H9 (cell line): ENCODE results near the gene PCYT2. TPM values are rescaled to one million over a fixed set of nuclear protein-coding genes. Genes with fewer than 3 reads are reported as not detected.
A peak's percentile ranks its signal among the peaks of the same experiment; 100 is the strongest.

Experiments
- DNase-seq: peaks from one replicate; pipeline ENCODE4 v3.0.0-alpha.2; 2017
- H2AFZ ChIP-seq: one replicate; pipeline ENCODE4 v1.6.1; 2013; ENCODE audit warnings: mild to moderate bottlenecking, low read length, control low read depth, moderate library complexity
- H2AK5ac ChIP-seq: 2 replicates; pipeline ENCODE4 v1.6.1; 2013; ENCODE audit warnings: low read length, control low read depth, mixed read lengths; ENCODE audit not compliant: insufficient read length
- H2BK120ac ChIP-seq: one replicate; pipeline ENCODE4 v1.6.1; 2013; ENCODE audit warnings: low read depth, mild to moderate bottlenecking, low read length, control low read depth, inconsistent platforms; ENCODE audit not compliant: poor library complexity, severe bottlenecking
- H2BK12ac ChIP-seq: 2 replicates; pipeline ENCODE4 v1.6.1; 2013; ENCODE audit warnings: low read length, control low read depth, mixed read lengths, low read depth; ENCODE audit not compliant: insufficient read length
- H2BK15ac ChIP-seq: 2 replicates; pipeline ENCODE4 v1.6.1; 2013; ENCODE audit warnings: low read depth, low read length, control low read depth
- H2BK20ac ChIP-seq: one replicate; pipeline ENCODE4 v1.6.1; 2013; ENCODE audit warnings: low read depth, mild to moderate bottlenecking, low read length, control low read depth, inconsistent platforms; ENCODE audit not compliant: poor library complexity, severe bottlenecking
- H2BK5ac ChIP-seq: 2 replicates; pipeline ENCODE4 v1.6.1; 2013; ENCODE audit warnings: low read length, control low read depth, mixed read lengths; ENCODE audit not compliant: insufficient read length
- H3K14ac ChIP-seq: 2 replicates; pipeline ENCODE4 v1.6.1; 2013; ENCODE audit warnings: low read length, control low read depth; ENCODE audit not compliant: insufficient read depth
- H3K18ac ChIP-seq: 2 replicates; pipeline ENCODE4 v1.6.1; 2013; ENCODE audit warnings: low read depth, mild to moderate bottlenecking, mixed read lengths, low read length, control low read depth; ENCODE audit not compliant: insufficient read length
- H3K23ac ChIP-seq: 2 replicates; pipeline ENCODE4 v1.6.1; 2013; ENCODE audit warnings: low read length, control low read depth, mixed read lengths, low read depth; ENCODE audit not compliant: insufficient read length
- H3K23me2 ChIP-seq: 2 replicates; pipeline ENCODE4 v1.6.1; 2013; ENCODE audit warnings: low read depth, mild to moderate bottlenecking, mixed read lengths, low read length, control low read depth; ENCODE audit not compliant: insufficient read length, poor library complexity, severe bottlenecking
- H3K27ac ChIP-seq: 2 replicates; pipeline ENCODE4 v1.5.1; 2013; ENCODE audit warnings: low read length, control low read depth, mixed read lengths, low read depth; ENCODE audit not compliant: insufficient read length
- H3K27me3 ChIP-seq: 2 replicates; pipeline ENCODE4 v1.6.1; 2013; ENCODE audit warnings: low read length, control low read depth, inconsistent platforms; ENCODE audit not compliant: insufficient read depth
- H3K4ac ChIP-seq: 2 replicates; pipeline ENCODE4 v1.6.1; 2013; ENCODE audit warnings: low read depth, mild to moderate bottlenecking, control low read depth, inconsistent platforms, low read length, moderate library complexity
- H3K4me1 ChIP-seq: 2 replicates; pipeline ENCODE4 v1.6.1; 2013; ENCODE audit warnings: low read length, control low read depth, inconsistent platforms; ENCODE audit not compliant: insufficient read depth
- H3K4me2 ChIP-seq: 2 replicates; pipeline ENCODE4 v1.6.1; 2013; ENCODE audit warnings: low read length, control low read depth, mixed read lengths; ENCODE audit not compliant: insufficient read length, insufficient read depth
- H3K56ac ChIP-seq: 2 replicates; pipeline ENCODE4 v1.6.1; 2013; ENCODE audit warnings: low read depth, mild to moderate bottlenecking, mixed read lengths, low read length, control low read depth; ENCODE audit not compliant: insufficient read length
- H3K79me1 ChIP-seq: 2 replicates; pipeline ENCODE4 v1.6.1; 2013; ENCODE audit warnings: low read depth, mild to moderate bottlenecking, moderate library complexity, low read length, control low read depth, inconsistent platforms; ENCODE audit not compliant: insufficient read depth, poor library complexity, severe bottlenecking
- H3K79me2 ChIP-seq: 2 replicates; pipeline ENCODE4 v1.6.1; 2013; ENCODE audit warnings: low read length, control low read depth, inconsistent platforms; ENCODE audit not compliant: insufficient read depth
- H3K9ac ChIP-seq: 2 replicates; pipeline ENCODE4 v1.6.1; 2013; ENCODE audit warnings: low read length, control low read depth, mixed read lengths; ENCODE audit not compliant: insufficient read length; ENCODE audit errors: extremely low read depth
- H3K9me3 ChIP-seq: one replicate; pipeline ENCODE4 v1.6.1; 2013; ENCODE audit warnings: low read depth, low read length, inconsistent platforms; ENCODE audit not compliant: control insufficient read depth
- H3T11ph ChIP-seq: one replicate; pipeline ENCODE4 v1.6.1; 2013; ENCODE audit warnings: mild to moderate bottlenecking, low read length, control low read depth, inconsistent platforms
- H4K20me1 ChIP-seq: one replicate; pipeline ENCODE4 v1.6.1; 2013; ENCODE audit not compliant: control insufficient read depth, insufficient read length, insufficient read depth
- H4K5ac ChIP-seq: 2 replicates; pipeline ENCODE4 v1.6.1; 2013; ENCODE audit warnings: low read depth, mild to moderate bottlenecking, mixed read lengths, low read length, control low read depth; ENCODE audit not compliant: insufficient read length
- H4K8ac ChIP-seq: replicated peaks from 2 replicates; pipeline ENCODE4 v1.6.1; 2013; ENCODE audit warnings: low read length, control low read depth, mixed read lengths, low read depth; ENCODE audit not compliant: insufficient read length
- H4K91ac ChIP-seq: 2 replicates; pipeline ENCODE4 v1.6.1; 2013; ENCODE audit warnings: low read depth, mild to moderate bottlenecking, moderate library complexity, mixed read lengths, low read length, control low read depth; ENCODE audit not compliant: insufficient read length
- H3K27ac Mint-ChIP-seq, 3 experiments: 2 replicates in 2 of 3; 3 replicates in 1 of 3; pipeline ENCODE4 v1.8.0; 2020 to 2021; ENCODE audit warnings: mixed read lengths in 3 of 3, mild to moderate bottlenecking in 1 of 3, moderate library complexity in 1 of 3
- H3K27me3 Mint-ChIP-seq: 2 replicates; pipeline ENCODE4 v1.8.0; 2021; ENCODE audit warnings: low read depth, mild to moderate bottlenecking, moderate library complexity, mixed read lengths
- H3K36me3 Mint-ChIP-seq, 3 experiments: 2 replicates in 2 of 3; 3 replicates in 1 of 3; pipeline ENCODE4 v1.8.0; 2020 to 2021; ENCODE audit warnings: low read depth in 3 of 3, mixed read lengths in 3 of 3; ENCODE audit not compliant: insufficient read depth in 1 of 3
- H3K4me1 Mint-ChIP-seq, 2 experiments: 2 replicates each; pipeline ENCODE4 v1.8.0; 2020; ENCODE audit warnings: mixed read lengths in 2 of 2
- H3K4me3 Mint-ChIP-seq, 2 experiments: 2 replicates in 1 of 2; 3 replicates in 1 of 2; pipeline ENCODE4 v1.8.0; 2020 to 2021; ENCODE audit warnings: mild to moderate bottlenecking in 2 of 2, mixed read lengths in 2 of 2, moderate library complexity in 1 of 2
- H3K9me3 Mint-ChIP-seq, 2 experiments: 2 replicates in 1 of 2; 3 replicates in 1 of 2; pipeline ENCODE4 v1.8.0; 2020; ENCODE audit warnings: mild to moderate bottlenecking in 2 of 2, mixed read lengths in 2 of 2, moderate library complexity in 1 of 2
- CTCF ChIP-seq: fragments of 200-600 bp; sonication (generic); conservative IDR thresholded peaks from 3 replicates; pipeline ENCODE4 v1.8.0; 2021; ENCODE audit warnings: antibody characterized with exemption, mild to moderate bottlenecking
- WGBS: extraction: QIAGEN DNeasy Blood & Tissue Kit; methylation state at CpG from one replicate; pipeline ENCODE4 v1.1.7; 2013; ENCODE audit warnings: missing lambda C conversion rate, low lambda C conversion rate, mixed read lengths; ENCODE audit not compliant: insufficient read length; ENCODE audit errors: extremely low coverage; 5-methylcytosine and 5-hydroxymethylcytosine counted together
- total RNA-seq: library from RNA; stranded (reverse); gene quantifications from 2 replicates; pipeline ENCODE4 v1.2.1, GENCODE V29; 2021

Gene PCYT2
- total RNA-seq, 1 experiment from 2014 or later: 24.5 TPM

GRCh38 chr17:81926451-81927151, 15.4 kb upstream of the PCYT2 start:
- peaks cover 21% of the 10 kb centered on the region; the same call in 1 of the 2 replicates for H3K79me2 ChIP-seq
- no CpG with 5 or more reads among the region's 46 CpGs for WGBS
- H3K23ac ChIP-seq: no peak overlapping the region
- H3K4me2 ChIP-seq: peak overlapping the region; percentile 15
- H3K79me1 ChIP-seq: peaks cover 5% of the 10 kb centered on the region
- H3K18ac ChIP-seq: no peak overlapping the region
- no peak overlapping the region for H2BK5ac ChIP-seq
- Mint-ChIP-seq H3K27me3 (peaks cover 19% of the 10 kb centered on the region), H3K4me3 (peak overlapping the region; percentile 79 to 85), H3K4me1 (peaks cover 32 to 38% of the 10 kb centered on the region in 2 experiments), H3K9me3 (no peaks in the 10 kb centered on the region), H3K36me3 (peaks cover 5 to 13% (median 8%) of the 10 kb centered on the region in 3 experiments; a peak in 6 of 7 replicates), H3K27ac (peak overlapping the region; percentile 31 to 96 (median 86); a peak in 4 of 7 replicates)
- no peak overlapping the region for H3K56ac ChIP-seq
- H3K9me3 ChIP-seq: no peaks in the 10 kb centered on the region
- TF ChIP-seq CTCF: no peak
- H3K4ac ChIP-seq: no peak overlapping the region
- H4K5ac ChIP-seq: no peak overlapping the region
- H4K8ac ChIP-seq: no peak overlapping the region
- H2BK120ac ChIP-seq: no peak overlapping the region
- no peak overlapping the region for H3K9ac ChIP-seq
- no peak overlapping the region for H2AFZ ChIP-seq
- H3K14ac ChIP-seq: no peak overlapping the region
- no peaks in the 10 kb centered on the region; the same call in 1 of the 2 replicates for H3K27me3 ChIP-seq
- DNase-seq: peak; percentile 77
- H3K4me1 ChIP-seq: peaks cover 3% of the 10 kb centered on the region; the same call in 1 of the 2 replicates
- no peak overlapping the region for H2BK20ac ChIP-seq
- no peak overlapping the region for H2AK5ac ChIP-seq
- H2BK15ac ChIP-seq: no peak overlapping the region
- no peaks in the 10 kb centered on the region for H4K20me1 ChIP-seq
- H3T11ph ChIP-seq: no peak overlapping the region
- H3K23me2 ChIP-seq: peaks cover 11% of the 10 kb centered on the region
- H3K27ac ChIP-seq: no peak overlapping the region
- no peak overlapping the region for H4K91ac ChIP-seq
- no peak overlapping the region for H2BK12ac ChIP-seq
